ENCODE data around the gene SNTG2. TPM values are rescaled to one million over a fixed set of nuclear protein-coding genes. Genes with fewer than 3 reads are reported as not detected.

The SNTG2 gene
- total and polyA plus RNA-seq, 2 donors (not counting 3 experiments of a cell fraction or from before 2014, with no cell fraction given): not detected

- H3K9me3 ChIP-seq (replicated peaks; ENCODE audit: control insufficient read depth, insufficient read depth, low read length): peaks cover 7% of the 10 kb centered on the region
- no peaks in the 10 kb centered on the region for H4K20me1 ChIP-seq (replicated peaks; ENCODE audit: control insufficient read depth, extremely low read depth, insufficient read depth, low read length)
- DNase-seq (ENCODE audit: low read depth, low spot score): no peak
- H3K36me3 ChIP-seq (ENCODE audit: control insufficient read depth in 2 of 2, extremely low read depth in 1 of 2, insufficient read depth in 2 of 2, low read length in 2 of 2): no peaks in the 10 kb centered on the region
- POLR2A ChIA-PET: no interaction called here
- no peak overlapping the region for H3K4me3 ChIP-seq (replicated peaks in 1 of 3; ENCODE audit: insufficient read depth in 1 of 3, low read depth in 1 of 3, low read length in 3 of 3)
- dilution Hi-C loops (cut with MboI; ENCODE audit: extremely low pct_ligation_motif_present, low sequenced_read_pairs) (no loop called here), intact Hi-C loops (cut with micrococcal nuclease) (no loop called here)
- H3K27me3 ChIP-seq (ENCODE audit: control insufficient read depth in 2 of 2, insufficient read depth in 2 of 2, low read length in 2 of 2): no peaks in the 10 kb centered on the region
- H3K9ac ChIP-seq (replicated peaks; ENCODE audit: extremely low read depth, insufficient read depth, low read length): no peak overlapping the region
- no peak overlapping the region for H3K4me2 ChIP-seq (ENCODE audit: insufficient read depth, low read length)
- no peak for FAIRE-seq
- H3K4me1 ChIP-seq (ENCODE audit: control insufficient read depth, extremely low read depth, insufficient read depth, low read length): no peaks in the 10 kb centered on the region
- H3K79me2 ChIP-seq (ENCODE audit: control insufficient read depth, insufficient read depth, low read length): no peaks in the 10 kb centered on the region
- H3K27ac ChIP-seq (ENCODE audit: insufficient read depth, low read depth, low read length): no peak overlapping the region
- no peaks in the 10 kb centered on the region for H3K9me1 ChIP-seq (replicated peaks; ENCODE audit: control insufficient read depth, extremely low read depth, insufficient read depth, low read length)
- TF ChIP-seq MAX (IDR thresholded peaks at IDR 0.05; ENCODE audit: insufficient read depth, insufficient read length) (no peak), MYC (IDR thresholded peaks at IDR 0.05; ENCODE audit: low read depth, low read length) (no peak), FOS (IDR thresholded peaks at IDR 0.05; ENCODE audit: borderline replicate concordance, insufficient read depth, low read length) (no peak), POLR2AphosphoS5 (IDR thresholded peaks at IDR 0.05; ENCODE audit: insufficient read depth, low read depth, low read length) (no peak), EZH2 (IDR thresholded peaks at IDR 0.05; ENCODE audit: borderline replicate concordance, low read depth, low read length, severe bottlenecking) (no peak), GATA2 (IDR thresholded peaks at IDR 0.05; ENCODE audit: insufficient read depth, insufficient read length, low read depth, low read length) (no peak), CTCF (IDR thresholded peaks at IDR 0.05; ENCODE audit: extremely low read depth in 1 of 2, insufficient read depth in 1 of 2, low read depth in 1 of 2, low read length in 2 of 2) (no peak), POLR2A (IDR thresholded peaks at IDR 0.05; ENCODE audit: low read depth, low read length) (no peak), JUN (IDR thresholded peaks at IDR 0.05; ENCODE audit: borderline replicate concordance, insufficient read depth, insufficient read length, low read depth) (no peak)
- H2AFZ ChIP-seq (ENCODE audit: low read depth, low read length): no peak overlapping the region
- no TSS peak for BruUV-seq (replicated peaks)
- CTCF ChIA-PET: no interaction called here
Observed at GRCh38 chr2:1026141-1026540, 75.5 kb downstream of the SNTG2 start.
